Fibroblast of pulmonary artery (primary cell): Measurements from ENCODE around the gene ACOT11.

ENCODE experiments used
- DNase-seq: peaks from one replicate; pipeline ENCODE4 v3.0.0-alpha.2; 2010; ENCODE audit warnings: low read depth
- H3K4me3 ChIP-seq: replicated peaks from 2 replicates; pipeline ENCODE4 v1.5.1; 2011; ENCODE audit warnings: low read depth, mild to moderate bottlenecking, control low read depth, low read length, moderate library complexity
- TF ChIP-seq, protein P1 (sequence below): IDR thresholded peaks from 2 replicates; pipeline ENCODE4 v1.5.1; 2011; ENCODE audit warnings: mild to moderate bottlenecking, control low read depth, low read length, inconsistent platforms; ENCODE audit errors: missing control alignments

ACOT11 gene

DNA sequence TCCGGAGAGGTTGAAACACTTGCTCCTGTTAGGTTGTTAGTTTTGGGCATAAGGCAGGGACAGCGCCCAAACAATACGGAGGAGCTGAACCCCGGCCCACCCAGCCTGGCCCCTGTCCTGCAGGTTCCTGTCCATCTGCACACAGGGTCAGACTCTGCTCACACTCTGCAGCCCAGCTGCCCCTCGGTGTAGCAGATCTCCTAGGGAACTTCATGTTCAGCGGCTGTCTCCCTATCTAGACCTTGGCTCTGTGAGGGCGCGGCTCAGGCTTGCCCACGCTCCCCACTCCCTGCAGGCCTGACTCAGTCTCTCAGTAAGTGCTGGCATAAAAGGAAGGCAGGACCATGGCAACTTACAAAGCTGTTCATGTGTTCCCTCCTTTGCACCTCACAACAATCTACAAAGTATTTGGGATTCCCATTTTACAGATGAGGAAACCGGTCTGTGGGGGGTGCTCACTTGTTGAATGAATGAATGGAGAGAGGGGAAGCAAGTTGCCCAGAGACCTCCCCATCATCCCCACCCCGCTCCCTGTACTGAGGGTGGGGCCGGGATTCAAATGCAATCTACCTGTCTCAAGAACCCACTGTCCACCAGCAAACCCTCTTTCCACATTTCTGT is 26.2 kb downstream of the ACOT11 start:
- DNase-seq: no peak
- H3K4me3 ChIP-seq: no peak overlapping the region
- TF ChIP-seq, protein P1, sequence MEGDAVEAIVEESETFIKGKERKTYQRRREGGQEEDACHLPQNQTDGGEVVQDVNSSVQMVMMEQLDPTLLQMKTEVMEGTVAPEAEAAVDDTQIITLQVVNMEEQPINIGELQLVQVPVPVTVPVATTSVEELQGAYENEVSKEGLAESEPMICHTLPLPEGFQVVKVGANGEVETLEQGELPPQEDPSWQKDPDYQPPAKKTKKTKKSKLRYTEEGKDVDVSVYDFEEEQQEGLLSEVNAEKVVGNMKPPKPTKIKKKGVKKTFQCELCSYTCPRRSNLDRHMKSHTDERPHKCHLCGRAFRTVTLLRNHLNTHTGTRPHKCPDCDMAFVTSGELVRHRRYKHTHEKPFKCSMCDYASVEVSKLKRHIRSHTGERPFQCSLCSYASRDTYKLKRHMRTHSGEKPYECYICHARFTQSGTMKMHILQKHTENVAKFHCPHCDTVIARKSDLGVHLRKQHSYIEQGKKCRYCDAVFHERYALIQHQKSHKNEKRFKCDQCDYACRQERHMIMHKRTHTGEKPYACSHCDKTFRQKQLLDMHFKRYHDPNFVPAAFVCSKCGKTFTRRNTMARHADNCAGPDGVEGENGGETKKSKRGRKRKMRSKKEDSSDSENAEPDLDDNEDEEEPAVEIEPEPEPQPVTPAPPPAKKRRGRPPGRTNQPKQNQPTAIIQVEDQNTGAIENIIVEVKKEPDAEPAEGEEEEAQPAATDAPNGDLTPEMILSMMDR: no peak

DNA sequence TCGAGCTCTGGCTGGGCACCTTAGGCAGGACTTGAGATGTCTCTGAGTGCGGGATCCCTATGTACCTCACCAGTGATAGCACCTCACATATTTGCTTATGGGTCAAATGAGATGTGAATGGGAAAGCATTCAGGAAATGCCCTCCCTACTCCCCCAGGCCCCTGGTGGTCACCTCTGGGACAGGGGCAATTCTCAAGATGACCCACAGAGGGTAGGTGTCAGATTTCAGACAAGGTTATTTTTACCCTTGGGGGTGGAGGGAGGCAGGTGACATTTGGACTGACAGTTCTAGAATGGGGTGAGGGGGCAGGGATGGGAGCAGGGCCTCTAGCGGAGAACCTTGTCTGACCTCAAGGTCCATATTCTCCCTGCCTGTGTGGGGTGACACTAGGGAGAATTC is 27.1 kb downstream of the ACOT11 start:
- H3K4me3 ChIP-seq: no peak overlapping the region
- TF ChIP-seq, protein P1: no peak
- no peak for DNase-seq

DNA sequence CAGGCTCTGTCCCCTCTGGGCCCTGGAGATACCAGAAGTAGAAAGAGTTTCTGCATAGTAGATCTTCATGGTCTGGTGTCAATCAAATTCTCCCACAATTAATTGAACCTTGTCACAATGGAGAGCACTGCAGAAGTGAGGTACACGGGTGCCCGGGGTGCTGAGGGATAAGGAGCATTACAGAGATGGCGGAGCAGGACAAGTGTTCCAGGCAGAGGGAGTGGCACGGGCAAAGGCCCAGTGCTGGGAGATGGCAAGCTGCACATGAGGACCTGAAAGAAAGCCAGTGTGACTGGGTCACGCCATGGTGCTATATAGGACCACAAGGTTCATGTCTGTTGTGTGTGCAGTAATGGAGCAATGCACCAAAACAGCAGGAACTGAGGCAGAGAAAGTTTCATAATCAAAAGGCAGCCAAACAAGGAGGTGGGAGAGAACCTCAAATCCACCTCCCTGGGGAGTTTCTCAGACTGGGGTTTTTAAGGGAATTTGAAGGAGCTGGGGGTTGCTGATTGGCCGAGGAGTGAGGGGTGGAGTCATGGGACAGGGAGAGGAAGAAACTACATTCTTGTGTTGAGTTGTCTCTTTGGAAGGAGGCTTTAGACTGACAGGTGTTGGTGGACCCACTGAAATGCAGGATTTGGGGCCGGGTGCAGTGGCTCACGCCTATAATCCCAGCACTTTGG is 27.7 kb downstream of the ACOT11 start:
- peak; percentile 13 for DNase-seq
- H3K4me3 ChIP-seq: no peak overlapping the region
- TF ChIP-seq, protein P1: no peak

DNA sequence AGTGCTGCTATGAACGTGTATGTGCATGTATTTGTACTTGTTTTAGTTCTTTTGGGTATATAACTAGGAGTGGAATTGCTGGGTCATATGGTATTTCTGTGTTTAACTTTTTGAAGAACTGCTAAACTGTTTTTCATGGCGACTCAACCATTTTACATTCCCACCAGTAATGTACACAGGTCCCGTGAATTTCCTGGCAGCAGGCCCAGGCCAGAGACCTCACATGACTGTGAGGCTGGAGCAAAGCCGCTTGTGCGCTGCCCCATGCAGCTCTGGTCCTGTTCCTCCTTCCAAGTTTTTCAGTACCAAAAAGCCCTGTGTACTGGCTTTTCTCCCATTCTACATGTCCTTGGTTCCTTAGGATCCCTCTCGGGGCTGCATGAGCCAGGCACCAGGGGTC is 29.6 kb downstream of the ACOT11 start:
- peak; percentile 75 for DNase-seq
- TF ChIP-seq, protein P1: no peak
- H3K4me3 ChIP-seq: no peak overlapping the region

DNA sequence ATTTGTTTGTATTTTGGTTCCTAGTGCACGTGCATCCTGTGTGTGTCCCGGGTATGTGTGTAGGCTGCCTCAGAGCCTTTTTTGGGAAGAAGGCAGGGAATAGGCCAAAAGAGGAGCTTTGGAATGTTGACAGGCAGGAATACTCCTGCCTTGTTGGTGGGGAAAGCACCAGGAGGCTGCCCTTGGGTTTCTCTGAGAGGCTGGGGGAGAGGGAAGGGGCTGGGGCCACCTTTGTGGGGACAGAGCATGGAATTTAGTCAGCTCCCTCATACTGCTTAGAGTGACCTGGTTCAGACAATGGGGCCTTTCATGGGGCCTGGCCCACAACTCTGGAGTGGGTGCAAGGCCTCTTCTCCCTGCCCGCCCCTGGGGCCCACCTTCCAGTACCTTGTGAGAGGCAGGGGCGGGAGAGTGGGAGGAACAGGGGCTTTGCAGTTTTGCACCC is 31.3 kb downstream of the ACOT11 start:
- H3K4me3 ChIP-seq: no peak overlapping the region
- no peak for DNase-seq
- TF ChIP-seq, protein P1: no peak

DNA sequence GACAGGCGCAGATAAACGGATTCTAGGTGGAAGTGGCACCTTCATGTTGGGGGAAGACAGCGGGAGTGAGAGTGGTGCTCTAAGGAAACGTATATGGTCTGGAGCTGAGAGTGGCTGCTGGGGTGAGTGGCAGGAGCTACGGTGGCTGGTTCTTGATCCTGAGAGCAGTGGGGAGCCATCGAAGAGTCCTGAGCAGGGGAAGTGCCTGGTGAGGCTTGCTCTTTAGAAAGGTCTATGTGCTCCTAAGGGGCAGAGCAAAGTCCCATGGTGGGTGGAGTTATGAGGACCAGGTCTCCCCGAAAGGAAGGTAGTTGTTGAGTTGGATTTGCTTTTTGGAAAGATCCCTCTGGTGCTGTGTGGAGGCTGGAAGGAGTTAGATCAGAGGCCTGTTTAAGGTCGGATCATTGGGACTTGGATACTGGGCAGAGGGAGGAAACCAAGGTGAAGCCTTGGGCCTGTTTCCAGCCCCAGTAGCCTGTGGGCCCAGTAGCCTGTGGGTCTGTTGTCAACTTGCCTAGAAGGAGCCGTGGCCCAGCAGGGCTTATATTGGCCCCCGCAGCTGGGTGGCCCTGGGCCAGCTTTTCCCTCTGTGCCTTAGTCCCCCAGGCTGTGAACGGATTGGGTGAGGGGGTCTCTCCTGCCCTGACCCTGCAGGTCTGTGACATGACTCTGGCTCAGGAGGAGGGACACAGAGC is 33.0 kb downstream of the ACOT11 start:
- H3K4me3 ChIP-seq: no peak overlapping the region
- TF ChIP-seq, protein P1: no peak
- no peak for DNase-seq
